ENCODE results near the gene FAM136A.
"Not testable (repeated sequence)": the region's sequence is repeated elsewhere in the genome, so short reads cannot be mapped to it uniquely, and the experiment has no call there.

The FAM136A gene

GRCh38 chr2:70321370-70321769 is 19.5 kb upstream of the FAM136A start:
- TF ChIP-seq YY1 (IDR thresholded peaks at IDR 0.05; ENCODE audit: insufficient read depth, insufficient read length) (no peak), SUZ12 (IDR thresholded peaks at IDR 0.05; ENCODE audit: extremely low read depth, insufficient read depth, insufficient read length) (no peak), ZNF274 (IDR thresholded peaks at IDR 0.05; ENCODE audit: low read depth, low read length) (no peak)
- Histone ChIP-seq H3K9me3 (ENCODE audit: insufficient read depth, low read length) (no peaks in the 10 kb centered on the region), H3K9ac (ENCODE audit: insufficient read length, low read depth) (no peak overlapping the region), H3K4me1 (ENCODE audit: insufficient read depth, insufficient read length) (no peaks in the 10 kb centered on the region), H3K4me3 (ENCODE audit: insufficient read length, low read depth) (no peak overlapping the region), H3K36me3 (ENCODE audit: insufficient read depth, insufficient read length, low read length) (no peaks in the 10 kb centered on the region), H3K27me3 (ENCODE audit: insufficient read depth, insufficient read length) (no peaks in the 10 kb centered on the region)
- DNase-seq (ENCODE audit: low read depth, low spot score) = no peak

- no peaks in the 10 kb centered on the region for H3K9me3 ChIP-seq (ENCODE audit: insufficient read depth, low read length)
- no peaks in the 10 kb centered on the region for H3K4me1 ChIP-seq (ENCODE audit: insufficient read depth, insufficient read length)
- TF ChIP-seq ZNF274 (IDR thresholded peaks at IDR 0.05; ENCODE audit: low read depth, low read length) = no peak
- TF ChIP-seq SUZ12 (IDR thresholded peaks at IDR 0.05; ENCODE audit: extremely low read depth, insufficient read depth, insufficient read length) = no peak
- H3K4me3 ChIP-seq (ENCODE audit: insufficient read length, low read depth) = no peak overlapping the region
- no peaks in the 10 kb centered on the region for H3K27me3 ChIP-seq (ENCODE audit: insufficient read depth, insufficient read length)
- DNase-seq (ENCODE audit: low read depth, low spot score) = no peak
- no peaks in the 10 kb centered on the region for H3K36me3 ChIP-seq (ENCODE audit: insufficient read depth, insufficient read length, low read length)
- H3K9ac ChIP-seq (ENCODE audit: insufficient read length, low read depth) = no peak overlapping the region
Measured at GRCh38 chr2:70314640-70315039, 12.8 kb upstream of the FAM136A start.

- Histone ChIP-seq H3K9me3 (ENCODE audit: insufficient read depth, low read length) (no peaks in the 10 kb centered on the region), H3K4me3 (ENCODE audit: insufficient read length, low read depth) (no peak overlapping the region), H3K36me3 (ENCODE audit: insufficient read depth, insufficient read length, low read length) (no peaks in the 10 kb centered on the region), H3K4me1 (ENCODE audit: insufficient read depth, insufficient read length) (no peaks in the 10 kb centered on the region), H3K9ac (ENCODE audit: insufficient read length, low read depth) (no peak overlapping the region), H3K27me3 (ENCODE audit: insufficient read depth, insufficient read length) (no peaks in the 10 kb centered on the region)
- TF ChIP-seq YY1 (IDR thresholded peaks at IDR 0.05; ENCODE audit: insufficient read depth, insufficient read length) (no peak), ZNF274 (IDR thresholded peaks at IDR 0.05; ENCODE audit: low read depth, low read length) (no peak), SUZ12 (IDR thresholded peaks at IDR 0.05; ENCODE audit: extremely low read depth, insufficient read depth, insufficient read length) (no peak)
- DNase-seq (ENCODE audit: low read depth, low spot score) = no peak
Measured at GRCh38 chr2:70312560-70312959, 10.7 kb upstream of the FAM136A start.

- Histone ChIP-seq H3K4me3 (ENCODE audit: insufficient read length, low read depth) (no peak overlapping the region), H3K9ac (ENCODE audit: insufficient read length, low read depth) (no peak overlapping the region), H3K27me3 (ENCODE audit: insufficient read depth, insufficient read length) (no peaks in the 10 kb centered on the region), H3K4me1 (ENCODE audit: insufficient read depth, insufficient read length) (no peaks in the 10 kb centered on the region), H3K36me3 (ENCODE audit: insufficient read depth, insufficient read length, low read length) (no peaks in the 10 kb centered on the region), H3K9me3 (ENCODE audit: insufficient read depth, low read length) (no peaks in the 10 kb centered on the region)
- no peak for DNase-seq (ENCODE audit: low read depth, low spot score)
- no peak for TF ChIP-seq ZNF274 (IDR thresholded peaks at IDR 0.05; ENCODE audit: low read depth, low read length)
- no peak for TF ChIP-seq YY1 (IDR thresholded peaks at IDR 0.05; ENCODE audit: insufficient read depth, insufficient read length)
- no peak for TF ChIP-seq SUZ12 (IDR thresholded peaks at IDR 0.05; ENCODE audit: extremely low read depth, insufficient read depth, insufficient read length)
Measured at GRCh38 chr2:70310899-70311298, 9.0 kb upstream of the FAM136A start.

- no peaks in the 10 kb centered on the region for H3K4me1 ChIP-seq (ENCODE audit: insufficient read depth, insufficient read length)
- H3K4me3 ChIP-seq (ENCODE audit: insufficient read length, low read depth) = no peak overlapping the region
- TF ChIP-seq ZNF274 (IDR thresholded peaks at IDR 0.05; ENCODE audit: low read depth, low read length) (no peak), SUZ12 (IDR thresholded peaks at IDR 0.05; ENCODE audit: extremely low read depth, insufficient read depth, insufficient read length) (no peak), YY1 (IDR thresholded peaks at IDR 0.05; ENCODE audit: insufficient read depth, insufficient read length) (no peak)
- H3K27me3 ChIP-seq (ENCODE audit: insufficient read depth, insufficient read length) = no peaks in the 10 kb centered on the region
- H3K36me3 ChIP-seq (ENCODE audit: insufficient read depth, insufficient read length, low read length) = peaks cover 4% of the 10 kb centered on the region
- DNase-seq (ENCODE audit: low read depth, low spot score) = no peak
- H3K9me3 ChIP-seq (ENCODE audit: insufficient read depth, low read length) = peaks cover 10% of the 10 kb centered on the region; the same call in 1 of the 2 replicates
- H3K9ac ChIP-seq (ENCODE audit: insufficient read length, low read depth) = no peak overlapping the region
Measured at GRCh38 chr2:70305531-70305930, 3.7 kb upstream of the FAM136A start.

- H3K27me3 ChIP-seq (ENCODE audit: insufficient read depth, insufficient read length) = no peaks in the 10 kb centered on the region
- peaks cover 10% of the 10 kb centered on the region; the same call in 1 of the 2 replicates for H3K9me3 ChIP-seq (ENCODE audit: insufficient read depth, low read length)
- peaks cover 11% of the 10 kb centered on the region for H3K36me3 ChIP-seq (ENCODE audit: insufficient read depth, insufficient read length, low read length)
- no peaks in the 10 kb centered on the region for H3K4me1 ChIP-seq (ENCODE audit: insufficient read depth, insufficient read length)
- H3K4me3 ChIP-seq (ENCODE audit: insufficient read length, low read depth) = no peak overlapping the region
- TF ChIP-seq ZNF274 (IDR thresholded peaks at IDR 0.05; ENCODE audit: low read depth, low read length) = no peak
- no peak for TF ChIP-seq YY1 (IDR thresholded peaks at IDR 0.05; ENCODE audit: insufficient read depth, insufficient read length)
- no peak for TF ChIP-seq SUZ12 (IDR thresholded peaks at IDR 0.05; ENCODE audit: extremely low read depth, insufficient read depth, insufficient read length)
- no peak overlapping the region for H3K9ac ChIP-seq (ENCODE audit: insufficient read length, low read depth)
- peak; percentile 18 for DNase-seq (ENCODE audit: low read depth, low spot score)
Measured at GRCh38 chr2:70304498-70304897, 2.6 kb upstream of the FAM136A start.

- no peak for TF ChIP-seq SUZ12 (IDR thresholded peaks at IDR 0.05; ENCODE audit: extremely low read depth, insufficient read depth, insufficient read length)
- TF ChIP-seq YY1 (IDR thresholded peaks at IDR 0.05; ENCODE audit: insufficient read depth, insufficient read length) = no peak
- no peak for TF ChIP-seq ZNF274 (IDR thresholded peaks at IDR 0.05; ENCODE audit: low read depth, low read length)
- no peak overlapping the region for H3K4me3 ChIP-seq (ENCODE audit: insufficient read length, low read depth)
- no peaks in the 10 kb centered on the region for H3K27me3 ChIP-seq (ENCODE audit: insufficient read depth, insufficient read length)
- DNase-seq (ENCODE audit: low read depth, low spot score) = no peak
- peaks cover 22% of the 10 kb centered on the region for H3K36me3 ChIP-seq (ENCODE audit: insufficient read depth, insufficient read length, low read length)
- peaks cover 10% of the 10 kb centered on the region; the same call in 1 of the 2 replicates for H3K9me3 ChIP-seq (ENCODE audit: insufficient read depth, low read length)
- H3K9ac ChIP-seq (ENCODE audit: insufficient read length, low read depth) = no peak overlapping the region
- no peaks in the 10 kb centered on the region for H3K4me1 ChIP-seq (ENCODE audit: insufficient read depth, insufficient read length)
Measured at GRCh38 chr2:70303186-70303585, 1.3 kb upstream of the FAM136A start.

- H3K4me1 ChIP-seq (ENCODE audit: insufficient read depth, insufficient read length); H3K27me3 ChIP-seq (ENCODE audit: insufficient read depth, insufficient read length); DNase-seq (ENCODE audit: low read depth, low spot score); H3K9ac ChIP-seq (ENCODE audit: insufficient read length, low read depth); H3K4me3 ChIP-seq (ENCODE audit: insufficient read length, low read depth): not testable (repeated sequence)
- peaks cover 10% of the 10 kb centered on the region; the same call in 1 of the 2 replicates for H3K9me3 ChIP-seq (ENCODE audit: insufficient read depth, low read length)
- H3K36me3 ChIP-seq (ENCODE audit: insufficient read depth, insufficient read length, low read length) = peaks cover 30% of the 10 kb centered on the region
Measured at GRCh38 chr2:70302195-70302546, 304 bp upstream of the FAM136A start.

All from NT2/D1 (cell line).